ENCODE data around the gene DPYD.
"Not testable (repeated sequence)": the region's sequence is repeated elsewhere in the genome, so short reads cannot be mapped to it uniquely, and the experiment has no call there.

The DPYD gene

GRCh38 chr1:97352936-97353382, 567.9 kb downstream of the DPYD start:
- peaks cover 0 to 5% (median 1%) of the 10 kb centered on the region in 3 donors for H3K36me3 ChIP-seq
- TF ChIP-seq, protein P1, sequence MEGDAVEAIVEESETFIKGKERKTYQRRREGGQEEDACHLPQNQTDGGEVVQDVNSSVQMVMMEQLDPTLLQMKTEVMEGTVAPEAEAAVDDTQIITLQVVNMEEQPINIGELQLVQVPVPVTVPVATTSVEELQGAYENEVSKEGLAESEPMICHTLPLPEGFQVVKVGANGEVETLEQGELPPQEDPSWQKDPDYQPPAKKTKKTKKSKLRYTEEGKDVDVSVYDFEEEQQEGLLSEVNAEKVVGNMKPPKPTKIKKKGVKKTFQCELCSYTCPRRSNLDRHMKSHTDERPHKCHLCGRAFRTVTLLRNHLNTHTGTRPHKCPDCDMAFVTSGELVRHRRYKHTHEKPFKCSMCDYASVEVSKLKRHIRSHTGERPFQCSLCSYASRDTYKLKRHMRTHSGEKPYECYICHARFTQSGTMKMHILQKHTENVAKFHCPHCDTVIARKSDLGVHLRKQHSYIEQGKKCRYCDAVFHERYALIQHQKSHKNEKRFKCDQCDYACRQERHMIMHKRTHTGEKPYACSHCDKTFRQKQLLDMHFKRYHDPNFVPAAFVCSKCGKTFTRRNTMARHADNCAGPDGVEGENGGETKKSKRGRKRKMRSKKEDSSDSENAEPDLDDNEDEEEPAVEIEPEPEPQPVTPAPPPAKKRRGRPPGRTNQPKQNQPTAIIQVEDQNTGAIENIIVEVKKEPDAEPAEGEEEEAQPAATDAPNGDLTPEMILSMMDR (IDR thresholded peaks at IDR 0.05), result no peak
- no peak overlapping the region for H3K4me3 ChIP-seq
- H3K27me3 ChIP-seq, result no peaks in the 10 kb centered on the region
- intact Hi-C loops (cut with DNase I; ENCODE audit: low total_unique reads), result no loop called here
- no peak overlapping the region for H3K27ac ChIP-seq
- DNase-seq, result no peak
- peaks cover 0 to 15% (median 0%) of the 10 kb centered on the region in 4 donors for H3K4me1 ChIP-seq
- H3K9me3 ChIP-seq, result peaks cover 0 to 3% (median 0%) of the 10 kb centered on the region in 3 donors

- H3K27ac ChIP-seq, result no peak overlapping the region
- intact Hi-C loops (cut with DNase I; ENCODE audit: low total_unique reads), result no loop called here
- H3K36me3 ChIP-seq, result no peaks in the 10 kb centered on the region
- no peak for DNase-seq
- H3K4me1 ChIP-seq, result peaks cover 0 to 15% (median 0%) of the 10 kb centered on the region in 4 donors
- TF ChIP-seq, protein P1 (IDR thresholded peaks at IDR 0.05), result no peak
- no peaks in the 10 kb centered on the region for H3K27me3 ChIP-seq
- H3K4me3 ChIP-seq, result no peak overlapping the region
- no peaks in the 10 kb centered on the region for H3K9me3 ChIP-seq
These were observed 569.0 kb downstream of the DPYD start for GRCh38 chr1:97351846-97352245.

GRCh38 chr1:97350662-97351061, 570.2 kb downstream of the DPYD start:
- TF ChIP-seq, protein P1 (IDR thresholded peaks at IDR 0.05), result no peak
- Histone ChIP-seq H3K4me1 (peaks cover 0 to 15% (median 0%) of the 10 kb centered on the region in 4 donors), H3K27ac (no peak overlapping the region), H3K4me3 (no peak overlapping the region), H3K36me3 (no peaks in the 10 kb centered on the region), H3K27me3 (no peaks in the 10 kb centered on the region), H3K9me3 (no peaks in the 10 kb centered on the region)
- DNase-seq, result no peak
- intact Hi-C loops (cut with DNase I; ENCODE audit: low total_unique reads), result no loop called here

GRCh38 chr1:97350241-97350640, 570.6 kb downstream of the DPYD start:
- TF ChIP-seq, protein P1 (IDR thresholded peaks at IDR 0.05), result no peak
- H3K27ac ChIP-seq, result no peak overlapping the region
- H3K36me3 ChIP-seq, result no peaks in the 10 kb centered on the region
- H3K9me3 ChIP-seq, result no peaks in the 10 kb centered on the region
- intact Hi-C loops (cut with DNase I; ENCODE audit: low total_unique reads), result no loop called here
- no peak overlapping the region for H3K4me3 ChIP-seq
- peaks cover 0 to 15% (median 0%) of the 10 kb centered on the region in 4 donors for H3K4me1 ChIP-seq
- no peaks in the 10 kb centered on the region for H3K27me3 ChIP-seq
- no peak for DNase-seq

DNA sequence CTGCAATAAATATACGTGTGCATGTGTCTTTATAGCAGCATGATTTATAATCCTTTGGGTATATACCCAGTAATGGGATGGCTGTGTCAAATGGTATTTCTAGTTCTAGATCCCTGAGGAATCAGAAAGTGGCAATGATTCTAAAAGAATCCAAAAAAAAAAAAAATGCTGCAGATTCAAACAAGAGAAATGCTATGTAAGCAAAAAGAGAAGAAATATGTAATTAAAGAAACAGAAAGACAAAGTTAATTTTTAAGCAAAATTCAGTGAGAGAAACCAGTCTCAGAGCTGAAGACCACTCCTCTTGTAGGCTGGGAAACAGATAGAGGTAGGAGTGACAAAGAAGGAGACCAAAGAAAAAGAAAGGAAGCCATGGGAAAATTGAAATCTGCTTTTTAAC, 571.0 kb downstream of the DPYD start:
- peaks cover 0 to 15% (median 0%) of the 10 kb centered on the region in 4 donors for H3K4me1 ChIP-seq
- H3K27me3 ChIP-seq; H3K9me3 ChIP-seq; intact Hi-C loops (cut with DNase I; ENCODE audit: low total_unique reads); H3K4me3 ChIP-seq; DNase-seq; H3K36me3 ChIP-seq; H3K27ac ChIP-seq: not testable (repeated sequence)

GRCh38 chr1:97348599-97349265, 572.1 kb downstream of the DPYD start:
- H3K9me3 ChIP-seq, result no peaks in the 10 kb centered on the region
- H3K36me3 ChIP-seq, result no peaks in the 10 kb centered on the region
- no peaks in the 10 kb centered on the region for H3K27me3 ChIP-seq
- H3K27ac ChIP-seq, result no peak overlapping the region
- intact Hi-C loops (cut with DNase I; ENCODE audit: low total_unique reads), result no loop called here
- TF ChIP-seq, protein P1 (IDR thresholded peaks at IDR 0.05), result no peak
- DNase-seq, result no peak
- H3K4me3 ChIP-seq, result no peak overlapping the region
- peaks cover 0 to 15% (median 0%) of the 10 kb centered on the region in 4 donors for H3K4me1 ChIP-seq
